K562 (cell line): Measurements from ENCODE around the gene DIS3L. TPM values are rescaled to one million over a fixed set of nuclear protein-coding genes. Genes with fewer than 3 reads are reported as not detected.

Experiments used
- DACH1 ChIP-seq: fragments of 450-650 bp; IDR thresholded peaks from 2 replicates; pipeline ENCODE4 v1.6.1; 2018; ENCODE audit not compliant: partially characterized antibody
- ELF4 ChIP-seq: fragments of 450-650 bp; formaldehyde crosslinking; IDR thresholded peaks from 2 replicates; pipeline ENCODE4 v1.4.0; 2022; ENCODE audit warnings: missing genetic modification characterization
- GABPB2 ChIP-seq: fragments of 250-450 bp; sonication (Bioruptor Pico); conservative IDR thresholded peaks from 2 replicates; pipeline ENCODE4 v1.5.1; 2021; ENCODE audit warnings: mild to moderate bottlenecking
- KDM2B ChIP-seq: fragments of 250-450 bp; sonication (Bioruptor Pico); IDR thresholded peaks from 2 replicates; pipeline ENCODE4 v1.8.0; 2021; ENCODE audit warnings: mild to moderate bottlenecking, moderate library complexity
- MTA2 ChIP-seq: fragments of 450-650 bp; IDR thresholded peaks from 2 replicates; pipeline ENCODE4 v1.6.1; 2016; ENCODE audit warnings: low read depth
- MXI1 ChIP-seq: IDR thresholded peaks from 2 replicates; pipeline ENCODE4 v1.6.1; 2011; ENCODE audit warnings: low read depth, mild to moderate bottlenecking, improper control_type of control experiment, low read length
- NBN ChIP-seq: fragments of 450-650 bp; IDR thresholded peaks from 2 replicates; pipeline ENCODE4 v1.6.1; 2016; ENCODE audit warnings: low read depth, mild to moderate bottlenecking
- SIRT6 ChIP-seq: IDR thresholded peaks from one replicate; pipeline ENCODE4 v1.6.1; 2012; ENCODE audit warnings: low read depth, mild to moderate bottlenecking, control low read depth, inconsistent platforms, low read length, moderate library complexity
- SMC3 ChIP-seq: conservative IDR thresholded peaks from 2 replicates; pipeline ENCODE4 v1.6.1; 2011; ENCODE audit warnings: low read depth, low read length, improper control_type of control experiment; ENCODE audit not compliant: insufficient read depth
- UBTF ChIP-seq, 2 experiments: IDR thresholded peaks; 2 replicates each; pipeline ENCODE4 v1.6.1; 2012; ENCODE audit warnings: improper control_type of control experiment in 2 of 2, low read depth in 2 of 2, low read length in 2 of 2, borderline replicate concordance in 1 of 2
- ZBTB17 ChIP-seq: fragments of 450-650 bp; formaldehyde crosslinking; IDR thresholded peaks from 2 replicates; pipeline ENCODE4 v1.4.0; 2020; ENCODE audit warnings: mild to moderate bottlenecking
- ZNF24 ChIP-seq: fragments of 450-650 bp; IDR thresholded peaks from 2 replicates; pipeline ENCODE4 v1.6.1; 2016
- ZNF347 ChIP-seq: fragments of 450-650 bp; formaldehyde crosslinking; IDR thresholded peaks from 2 replicates; pipeline ENCODE4 v1.4.0; 2020; ENCODE audit warnings: low read depth, mild to moderate bottlenecking, moderate library complexity
- ZNF41 ChIP-seq: fragments of 250-450 bp; sonication (Bioruptor Pico); conservative IDR thresholded peaks from 2 replicates; pipeline ENCODE4 v1.4.0; 2020; ENCODE audit warnings: mild to moderate bottlenecking
- ZNF764 ChIP-seq: fragments of 250-450 bp; sonication (Bioruptor Pico); IDR thresholded peaks from 2 replicates; pipeline ENCODE4 v1.4.0; 2020; ENCODE audit warnings: low read depth, mild to moderate bottlenecking, moderate library complexity
- polyA plus RNA-seq, 8 experiments: library from polyadenylated mRNA; depleted of rRNA in 4 of 8; stranded (reverse) in 5 of 8; unstranded in 3 of 8; fragments of >200 nt; fragmentation: Nextera tagmentation in 2 of 8; fragmentation: Illumina TruSeq in 1 of 8; extraction: Ambion mirVana in 2 of 8; extraction: Trizol in 1 of 8; gene quantifications; 2 replicates each; pipeline versions ENCODE4 v1.2.1 to v1.2.3, GENCODE V29; 2011 to 2014; ENCODE audit warnings: inconsistent platforms in 1 of 8, missing spikeins in 1 of 8
- total RNA-seq, 7 experiments: library from RNA; depleted of rRNA in 6 of 7; stranded (reverse); fragments of >200 nt in 6 of 7; fragmentation: Illumina TruSeq in 2 of 7; extraction: Trizol in 2 of 7; gene quantifications; 2 replicates each; pipeline versions ENCODE4 v1.2.1 to v1.2.3, GENCODE V29; 2011 to 2021; ENCODE audit warnings: low replicate concordance in 1 of 7
- TF ChIP-seq, protein P1 (sequence below): fragments of 450-650 bp; formaldehyde crosslinking; IDR thresholded peaks from 2 replicates; pipeline ENCODE4 v1.4.0; 2020; ENCODE audit warnings: mild to moderate bottlenecking
- TF ChIP-seq, protein P2 (sequence below): fragments of 450-650 bp; IDR thresholded peaks from 2 replicates; pipeline ENCODE4 v1.6.1; 2017; ENCODE audit warnings: antibody characterized with exemption
- TF ChIP-seq, protein P3 (sequence below), 3 experiments: IDR thresholded peaks in 2 of 3; conservative IDR thresholded peaks in 1 of 3; 2 replicates each; pipeline ENCODE4 v1.5.1; 2011 to 2012; ENCODE audit warnings: low read length in 3 of 3, mild to moderate bottlenecking in 3 of 3, control low read depth in 2 of 3, improper control_type of control experiment in 1 of 3, inconsistent platforms in 1 of 3, low read depth in 1 of 3, mixed read lengths in 1 of 3, moderate library complexity in 1 of 3; ENCODE audit not compliant: insufficient read depth in 2 of 3
- TF ChIP-seq, protein P4 (sequence below): sonication (generic); formaldehyde crosslinking; IDR thresholded peaks from 2 replicates; pipeline ENCODE4 v1.8.1; 2023; ENCODE audit warnings: mild to moderate bottlenecking, missing genetic modification reagents

Gene DIS3L
- total and polyA plus RNA-seq, 9 of the 15 experiments (the other 6 are each of a cell fraction or from before 2014, with no cell fraction given), result 5.9 to 34.6 (median 16.9) TPM

DNA sequence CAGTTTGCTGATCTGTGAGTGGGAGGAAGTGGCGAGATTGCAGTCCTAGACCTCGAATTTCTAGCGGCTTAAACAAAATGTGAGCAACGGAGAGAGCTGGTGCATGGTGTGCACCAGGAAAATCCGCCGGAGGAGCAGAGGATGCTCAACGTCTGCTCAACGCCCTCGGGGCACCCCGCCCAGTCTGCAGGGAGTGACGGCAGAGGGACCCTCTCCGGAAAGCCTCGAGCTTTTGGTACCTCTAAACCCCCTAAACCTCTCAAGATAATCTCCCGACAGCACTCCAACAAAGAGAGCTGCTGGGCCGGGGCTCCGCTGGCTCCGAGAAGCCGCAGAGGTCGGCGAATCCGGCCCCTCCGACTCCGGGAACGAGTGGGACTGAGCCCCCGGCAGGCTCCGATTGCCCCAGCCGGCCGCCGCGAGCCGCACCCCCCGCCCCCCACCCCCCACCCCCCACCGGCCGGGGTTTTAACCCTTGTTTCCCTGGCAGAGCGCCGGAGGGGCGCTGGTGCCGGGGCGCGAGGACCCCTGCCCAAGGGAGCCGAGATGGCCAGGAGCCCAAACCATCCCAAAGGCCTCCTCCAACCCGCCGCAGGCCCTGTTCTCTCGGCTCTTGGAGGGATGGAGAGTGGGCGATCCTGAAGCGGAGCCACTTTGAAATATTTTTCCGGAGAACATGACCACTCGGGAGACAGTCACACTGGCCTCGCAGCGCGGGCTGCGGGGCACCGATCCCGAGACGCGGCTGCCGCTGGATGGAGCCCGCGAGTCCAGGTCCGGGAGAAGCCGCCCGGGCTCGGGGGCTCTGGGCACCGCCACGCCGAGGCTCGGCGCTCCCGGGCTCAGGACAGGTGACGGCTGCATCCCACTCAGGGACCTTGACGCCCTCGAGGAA lies 41.3 kb upstream of the DIS3L start (continued):
- TF ChIP-seq MTA2 (no peak), ELF4 (CRISPR knock-in tag) (no peak), ZBTB17 (no peak), DACH1 (no peak), NBN (no peak), ZNF24 (no peak), ZNF41 (CRISPR knock-in tag) (no peak), ZNF347 (no peak), SIRT6 (no peak), KDM2B (CRISPR knock-in tag) (peak; percentile 52; the same call in 1 of the 2 replicates), SMC3 (peak; percentile 47; the same call in 1 of the 2 replicates), GABPB2 (CRISPR knock-in tag) (no peak), MXI1 (no peak), ZNF764 (CRISPR knock-in tag) (no peak), UBTF (IDR thresholded peaks at IDR 0.05; ENCODE audit: borderline replicate concordance in 1 of 2, low read depth in 2 of 2, low read length in 2 of 2) (peak in 1 of 2 experiments; percentile 55; a peak in 1 of 4 replicates)
- TF ChIP-seq, protein P1, sequence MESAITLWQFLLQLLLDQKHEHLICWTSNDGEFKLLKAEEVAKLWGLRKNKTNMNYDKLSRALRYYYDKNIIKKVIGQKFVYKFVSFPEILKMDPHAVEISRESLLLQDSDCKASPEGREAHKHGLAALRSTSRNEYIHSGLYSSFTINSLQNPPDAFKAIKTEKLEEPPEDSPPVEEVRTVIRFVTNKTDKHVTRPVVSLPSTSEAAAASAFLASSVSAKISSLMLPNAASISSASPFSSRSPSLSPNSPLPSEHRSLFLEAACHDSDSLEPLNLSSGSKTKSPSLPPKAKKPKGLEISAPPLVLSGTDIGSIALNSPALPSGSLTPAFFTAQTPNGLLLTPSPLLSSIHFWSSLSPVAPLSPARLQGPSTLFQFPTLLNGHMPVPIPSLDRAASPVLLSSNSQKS (CRISPR knock-in tag), result no peak
- TF ChIP-seq, protein P2, sequence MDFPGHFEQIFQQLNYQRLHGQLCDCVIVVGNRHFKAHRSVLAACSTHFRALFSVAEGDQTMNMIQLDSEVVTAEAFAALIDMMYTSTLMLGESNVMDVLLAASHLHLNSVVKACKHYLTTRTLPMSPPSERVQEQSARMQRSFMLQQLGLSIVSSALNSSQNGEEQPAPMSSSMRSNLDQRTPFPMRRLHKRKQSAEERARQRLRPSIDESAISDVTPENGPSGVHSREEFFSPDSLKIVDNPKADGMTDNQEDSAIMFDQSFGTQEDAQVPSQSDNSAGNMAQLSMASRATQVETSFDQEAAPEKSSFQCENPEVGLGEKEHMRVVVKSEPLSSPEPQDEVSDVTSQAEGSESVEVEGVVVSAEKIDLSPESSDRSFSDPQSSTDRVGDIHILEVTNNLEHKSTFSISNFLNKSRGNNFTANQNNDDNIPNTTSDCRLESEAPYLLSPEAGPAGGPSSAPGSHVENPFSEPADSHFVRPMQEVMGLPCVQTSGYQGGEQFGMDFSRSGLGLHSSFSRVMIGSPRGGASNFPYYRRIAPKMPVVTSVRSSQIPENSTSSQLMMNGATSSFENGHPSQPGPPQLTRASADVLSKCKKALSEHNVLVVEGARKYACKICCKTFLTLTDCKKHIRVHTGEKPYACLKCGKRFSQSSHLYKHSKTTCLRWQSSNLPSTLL, result no peak
- TF ChIP-seq, protein P3, sequence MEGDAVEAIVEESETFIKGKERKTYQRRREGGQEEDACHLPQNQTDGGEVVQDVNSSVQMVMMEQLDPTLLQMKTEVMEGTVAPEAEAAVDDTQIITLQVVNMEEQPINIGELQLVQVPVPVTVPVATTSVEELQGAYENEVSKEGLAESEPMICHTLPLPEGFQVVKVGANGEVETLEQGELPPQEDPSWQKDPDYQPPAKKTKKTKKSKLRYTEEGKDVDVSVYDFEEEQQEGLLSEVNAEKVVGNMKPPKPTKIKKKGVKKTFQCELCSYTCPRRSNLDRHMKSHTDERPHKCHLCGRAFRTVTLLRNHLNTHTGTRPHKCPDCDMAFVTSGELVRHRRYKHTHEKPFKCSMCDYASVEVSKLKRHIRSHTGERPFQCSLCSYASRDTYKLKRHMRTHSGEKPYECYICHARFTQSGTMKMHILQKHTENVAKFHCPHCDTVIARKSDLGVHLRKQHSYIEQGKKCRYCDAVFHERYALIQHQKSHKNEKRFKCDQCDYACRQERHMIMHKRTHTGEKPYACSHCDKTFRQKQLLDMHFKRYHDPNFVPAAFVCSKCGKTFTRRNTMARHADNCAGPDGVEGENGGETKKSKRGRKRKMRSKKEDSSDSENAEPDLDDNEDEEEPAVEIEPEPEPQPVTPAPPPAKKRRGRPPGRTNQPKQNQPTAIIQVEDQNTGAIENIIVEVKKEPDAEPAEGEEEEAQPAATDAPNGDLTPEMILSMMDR (IDR thresholded peaks at IDR 0.05 in 2 of 3, conservative IDR thresholded peaks at IDR 0.05 in 1 of 3; ENCODE audit: insufficient read depth in 2 of 3, low read depth in 1 of 3, low read length in 3 of 3), result peak; percentile 67 to 76 (median 75)
- TF ChIP-seq, protein P4, sequence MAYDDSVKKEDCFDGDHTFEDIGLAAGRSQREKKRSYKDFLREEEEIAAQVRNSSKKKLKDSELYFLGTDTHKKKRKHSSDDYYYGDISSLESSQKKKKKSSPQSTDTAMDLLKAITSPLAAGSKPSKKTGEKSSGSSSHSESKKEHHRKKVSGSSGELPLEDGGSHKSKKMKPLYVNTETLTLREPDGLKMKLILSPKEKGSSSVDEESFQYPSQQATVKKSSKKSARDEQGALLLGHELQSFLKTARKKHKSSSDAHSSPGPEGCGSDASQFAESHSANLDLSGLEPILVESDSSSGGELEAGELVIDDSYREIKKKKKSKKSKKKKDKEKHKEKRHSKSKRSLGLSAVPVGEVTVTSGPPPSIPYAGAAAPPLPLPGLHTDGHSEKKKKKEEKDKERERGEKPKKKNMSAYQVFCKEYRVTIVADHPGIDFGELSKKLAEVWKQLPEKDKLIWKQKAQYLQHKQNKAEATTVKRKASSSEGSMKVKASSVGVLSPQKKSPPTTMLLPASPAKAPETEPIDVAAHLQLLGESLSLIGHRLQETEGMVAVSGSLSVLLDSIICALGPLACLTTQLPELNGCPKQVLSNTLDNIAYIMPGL, result no peak
